ENCODE measurements around the gene ATP5F1D.

ATP5F1D gene

DNA sequence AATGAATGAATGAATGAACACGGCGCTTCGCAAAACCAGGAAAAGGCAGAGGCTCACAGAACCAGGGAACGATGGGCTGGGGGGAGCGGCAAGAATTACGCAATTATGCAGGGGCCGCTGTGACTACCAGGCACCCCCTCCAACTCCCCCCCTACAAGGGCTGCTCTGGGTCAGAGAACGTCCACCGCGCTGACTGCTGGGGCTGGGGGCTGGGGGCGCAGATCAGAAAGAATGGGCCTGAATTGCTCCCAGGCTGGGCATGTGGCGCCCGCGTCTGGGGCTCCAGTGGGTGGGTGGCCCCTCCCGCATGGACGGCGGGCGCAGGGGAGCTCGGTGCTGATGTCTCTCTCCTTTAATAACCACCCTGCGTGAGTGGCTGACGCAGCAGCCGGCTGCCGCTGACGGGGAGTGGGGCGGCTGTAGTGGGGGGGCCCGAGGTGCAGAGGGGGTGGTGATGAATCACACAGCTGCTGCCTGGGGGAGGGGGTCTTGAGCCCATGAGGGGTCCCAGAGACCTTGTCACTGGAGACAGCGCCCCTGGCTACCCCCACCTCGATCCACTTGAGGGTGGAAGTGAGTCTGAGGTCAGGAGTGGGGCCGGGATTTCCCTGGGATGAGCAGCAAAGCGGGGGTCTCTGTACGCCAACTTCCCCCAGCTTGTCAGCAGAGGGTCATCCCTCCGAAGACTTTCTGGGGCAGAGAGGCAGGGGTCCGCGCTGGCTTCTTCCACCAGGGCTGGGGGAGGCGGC is 26.1 kb downstream of the ATP5F1D start:
- no peak overlapping the region for H3K27ac Mint-ChIP-seq
- H3K4me1 Mint-ChIP-seq: peaks cover 73% of the 10 kb centered on the region
- peak; percentile 42 for DNase-seq
- peak overlapping the region; percentile 53 for H3K4me3 Mint-ChIP-seq
- H3K9me3 Mint-ChIP-seq: no peaks in the 10 kb centered on the region
- H3K27me3 Mint-ChIP-seq: peaks cover 9% of the 10 kb centered on the region
- CTCF ChIA-PET: interaction anchor here (1.3 to 6.5 kb wide), 4 partner anchors 11 to 241 kb away, joined by 3 to 295 read pairs (median 18); partner anchors contain the start of genes ATP5F1D and CNN2
- peaks cover 28% of the 10 kb centered on the region for H3K36me3 Mint-ChIP-seq

DNA sequence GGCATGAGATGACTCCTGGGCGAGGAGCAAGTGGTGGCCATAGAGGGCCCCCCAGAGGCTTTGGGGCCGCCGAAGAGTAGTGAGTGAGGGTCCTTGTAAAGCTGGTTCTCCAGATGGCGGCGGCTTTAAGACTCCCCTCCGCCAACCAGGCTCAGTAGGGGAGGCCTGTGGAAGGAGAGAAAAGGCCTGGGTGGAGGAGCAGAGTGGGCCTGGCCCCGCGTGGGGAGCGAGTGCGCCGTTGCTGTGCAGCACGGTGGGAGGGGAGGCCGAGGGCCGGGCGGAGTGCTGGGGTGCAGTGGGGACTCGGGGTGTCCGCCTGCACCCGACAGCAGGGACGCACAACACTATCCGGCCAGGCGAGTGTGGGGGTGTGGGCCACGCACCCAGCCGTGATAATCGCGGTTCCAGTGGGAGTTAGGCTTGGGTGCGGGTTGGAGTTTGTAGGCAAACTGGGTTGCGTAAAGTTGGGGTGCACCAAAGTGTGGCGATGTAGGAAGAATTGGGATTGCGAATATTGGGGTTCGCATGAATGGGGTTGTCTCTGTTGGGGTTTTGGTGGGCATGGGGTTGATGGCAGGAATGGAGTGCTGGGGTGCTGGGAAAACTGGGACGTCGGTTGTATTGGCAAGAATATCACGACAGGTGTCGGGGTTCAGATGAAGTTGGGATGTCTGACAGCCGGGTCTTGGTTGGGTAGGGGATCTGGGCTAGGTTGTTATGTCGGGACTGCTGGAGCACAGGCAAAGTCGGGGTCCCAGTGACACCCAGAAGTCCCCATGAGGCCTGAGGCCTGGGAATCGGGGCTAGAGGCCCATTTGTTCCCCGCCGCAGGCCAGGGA is 26.9 kb downstream of the ATP5F1D start:
- CTCF ChIA-PET: interaction anchor here (1.5 to 6.5 kb wide), 3 partner anchors 11 to 25 kb away, joined by 5 to 295 read pairs (median 17); partner anchors contain the start of gene ATP5F1D
- Mint-ChIP-seq H3K27me3 (peaks cover 9% of the 10 kb centered on the region), H3K36me3 (peaks cover 34% of the 10 kb centered on the region), H3K4me1 (peaks cover 70% of the 10 kb centered on the region), H3K9me3 (no peaks in the 10 kb centered on the region), H3K27ac (peak overlapping the region; percentile 90), H3K4me3 (peak overlapping the region; percentile 74)
- DNase-seq: no peak

DNA sequence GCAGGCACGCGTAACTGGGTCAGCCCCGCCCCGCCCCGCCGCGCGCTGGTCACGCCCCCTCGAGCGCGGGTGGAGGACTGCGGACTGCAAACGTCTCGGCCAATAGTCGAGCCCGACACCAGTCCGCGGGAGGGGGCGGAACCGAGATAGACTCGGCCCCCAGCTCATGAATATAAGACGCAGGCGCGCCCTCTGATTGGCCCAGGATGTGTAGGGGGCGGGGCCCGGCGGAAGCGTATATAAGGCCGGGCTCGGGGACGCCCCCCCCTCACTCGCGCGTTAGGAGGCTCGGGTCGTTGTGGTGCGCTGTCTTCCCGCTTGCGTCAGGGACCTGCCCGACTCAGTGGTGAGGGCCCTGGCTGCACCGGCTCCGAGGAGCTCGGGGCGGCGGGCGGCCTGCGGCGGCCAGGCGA is 27.5 kb downstream of the ATP5F1D start, which contains the start of gene CIRBP:
CIRBP (plus strand) TSS at position 268 of the 413 bp plus-strand sequence. CDS start 1,602 bp downstream, outside the sequence.
- H3K9me3 Mint-ChIP-seq: no peaks in the 10 kb centered on the region
- H3K27ac Mint-ChIP-seq: peak within 1 kb of the TSS; percentile 90
- CTCF ChIA-PET: interaction anchor here (1.5 to 6.5 kb wide), 2 partner anchors 20 to 25 kb away, joined by 5 to 295 read pairs; partner anchors contain the start of gene ATP5F1D
- peaks cover 9% of the 10 kb centered on the region for H3K27me3 Mint-ChIP-seq
- H3K36me3 Mint-ChIP-seq: peaks cover 40% of the 10 kb centered on the region
- peak within 1 kb of the TSS; percentile 87 for H3K4me3 Mint-ChIP-seq
- DNase-seq: peak; percentile 100
- peaks cover 71% of the 10 kb centered on the region for H3K4me1 Mint-ChIP-seq

GRCh38 chr19:1269478-1270212 is 28.1 kb downstream of the ATP5F1D start:
- Mint-ChIP-seq H3K27ac (peak overlapping the region; percentile 86), H3K4me1 (peaks cover 73% of the 10 kb centered on the region), H3K27me3 (peaks cover 9% of the 10 kb centered on the region), H3K9me3 (no peaks in the 10 kb centered on the region), H3K36me3 (peaks cover 41% of the 10 kb centered on the region), H3K4me3 (peak overlapping the region; percentile 87)
- peak; percentile 90 for DNase-seq
- CTCF ChIA-PET: interaction anchor here (1.5 to 6.5 kb wide), 2 partner anchors 21 to 26 kb away, joined by 5 to 295 read pairs; partner anchors contain the start of gene ATP5F1D

DNA sequence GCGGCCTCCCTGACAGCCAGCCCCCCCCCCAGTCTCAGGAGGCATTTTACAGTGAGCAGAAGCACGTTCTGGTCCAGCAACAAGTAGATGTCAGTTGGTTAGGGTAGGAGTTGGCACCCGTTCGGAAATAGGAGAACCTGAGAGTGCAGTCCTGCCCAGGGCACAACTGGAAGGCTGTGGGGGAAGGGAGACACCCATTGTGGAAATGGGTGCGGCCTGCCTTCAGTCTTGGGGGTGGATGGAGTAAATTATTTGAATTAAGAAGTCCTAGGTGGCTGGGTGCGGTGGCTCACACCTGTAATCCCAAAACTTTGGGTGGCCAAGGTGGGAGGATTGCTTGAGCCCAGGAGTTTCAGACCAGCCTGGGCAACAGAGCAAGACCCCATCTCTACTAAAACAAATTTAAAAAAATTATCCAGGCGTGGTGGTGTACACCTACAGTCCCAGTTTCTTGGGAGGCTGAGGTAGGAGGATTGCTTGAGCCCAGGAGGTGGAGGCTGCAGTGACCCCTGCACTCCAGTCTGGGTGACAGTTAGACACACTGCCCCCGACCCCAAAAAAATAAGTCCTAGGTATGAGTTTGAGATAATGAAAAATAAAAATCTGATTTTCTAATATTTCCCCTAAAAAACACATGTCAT is 28.8 kb downstream of the ATP5F1D start:
- no peaks in the 10 kb centered on the region for H3K9me3 Mint-ChIP-seq

DNA sequence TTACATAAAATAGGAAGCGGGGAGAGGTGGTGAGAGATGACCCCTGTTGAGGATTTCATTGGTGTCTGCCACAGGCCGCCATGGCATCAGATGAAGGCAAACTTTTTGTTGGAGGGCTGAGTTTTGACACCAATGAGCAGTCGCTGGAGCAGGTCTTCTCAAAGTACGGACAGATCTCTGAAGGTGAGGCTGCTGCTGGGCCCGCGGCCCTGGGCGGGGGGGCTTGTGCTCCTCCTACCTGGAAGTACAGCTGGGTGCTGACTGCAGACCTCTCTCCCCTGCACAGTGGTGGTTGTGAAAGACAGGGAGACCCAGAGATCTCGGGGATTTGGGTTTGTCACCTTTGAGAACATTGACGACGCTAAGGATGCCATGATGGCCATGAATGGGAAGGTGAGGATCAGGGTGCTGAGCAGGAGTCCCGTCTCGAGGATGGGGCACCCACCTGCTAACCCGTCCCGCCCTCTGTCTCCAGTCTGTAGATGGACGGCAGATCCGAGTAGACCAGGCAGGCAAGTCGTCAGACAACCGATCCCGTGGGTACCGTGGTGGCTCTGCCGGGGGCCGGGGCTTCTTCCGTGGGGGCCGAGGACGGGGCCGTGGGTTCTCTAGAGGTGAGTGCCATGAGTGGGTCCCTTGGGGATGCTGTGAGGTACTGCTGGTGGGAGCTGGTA is 29.4 kb downstream of the ATP5F1D start:
- Mint-ChIP-seq H3K4me1 (peaks cover 64% of the 10 kb centered on the region), H3K27me3 (peaks cover 9% of the 10 kb centered on the region), H3K27ac (peak overlapping the region; percentile 86), H3K4me3 (peak overlapping the region; percentile 87), H3K9me3 (no peaks in the 10 kb centered on the region), H3K36me3 (peaks cover 42% of the 10 kb centered on the region)
- no peak for DNase-seq
- CTCF ChIA-PET: interaction anchor here (5.3 kb wide), 1 partner anchor 27 kb away, joined by 31 read pairs; no protein-coding TSS in a partner anchor

More for the DNA sequence above, 28.8 kb downstream of the ATP5F1D start:
- DNase-seq: no peak
- Mint-ChIP-seq H3K36me3 (peaks cover 42% of the 10 kb centered on the region), H3K4me1 (peaks cover 69% of the 10 kb centered on the region), H3K27me3 (peaks cover 9% of the 10 kb centered on the region), H3K27ac (peak overlapping the region; percentile 86), H3K4me3 (peak overlapping the region; percentile 87)
- CTCF ChIA-PET: no interaction called here

DNA sequence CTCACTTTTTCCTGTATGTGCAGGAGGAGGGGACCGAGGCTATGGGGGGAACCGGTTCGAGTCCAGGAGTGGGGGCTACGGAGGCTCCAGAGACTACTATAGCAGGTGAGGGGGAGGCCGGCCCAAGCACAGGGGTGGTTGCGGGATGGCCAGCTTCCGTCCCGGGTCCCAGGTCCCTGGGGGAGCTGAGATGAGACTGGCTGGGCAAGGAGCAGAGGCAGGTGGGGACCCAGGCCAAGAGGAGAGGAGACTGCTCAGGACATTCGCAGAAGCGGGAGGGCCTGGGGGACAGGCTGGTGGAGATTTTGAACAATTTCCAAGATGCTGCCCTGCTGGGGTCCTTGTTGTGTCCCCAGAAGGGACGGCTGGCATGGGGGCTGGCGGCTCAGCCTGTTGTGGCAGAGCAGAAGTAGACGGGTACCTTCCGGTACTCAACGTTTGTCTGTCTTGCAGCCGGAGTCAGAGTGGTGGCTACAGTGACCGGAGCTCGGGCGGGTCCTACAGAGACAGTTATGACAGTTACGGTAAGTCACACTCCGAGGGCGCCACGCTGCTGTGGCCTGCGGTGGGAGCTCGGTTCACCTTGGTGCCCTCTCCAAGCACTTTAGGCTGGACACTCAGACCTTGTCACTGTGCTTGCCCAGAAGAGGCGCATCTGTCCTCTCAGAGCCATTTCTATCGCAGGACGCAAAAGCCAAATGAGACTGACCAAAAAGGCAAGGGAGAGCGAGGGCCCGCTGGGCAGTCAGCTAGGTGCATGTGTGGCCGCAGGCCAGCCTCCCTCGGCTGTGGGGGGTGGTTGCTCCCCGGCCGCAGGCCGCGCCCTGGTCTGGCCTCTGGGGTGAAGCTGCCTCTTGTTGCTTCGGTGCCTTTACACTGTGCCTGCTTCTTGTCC is 30.2 kb downstream of the ATP5F1D start:
- Mint-ChIP-seq H3K27ac (peak overlapping the region; percentile 55), H3K36me3 (peaks cover 46% of the 10 kb centered on the region), H3K9me3 (no peaks in the 10 kb centered on the region), H3K27me3 (peaks cover 9% of the 10 kb centered on the region), H3K4me3 (peak overlapping the region; percentile 87), H3K4me1 (peaks cover 66% of the 10 kb centered on the region)
- CTCF ChIA-PET: interaction anchor here (5.3 kb wide), 1 partner anchor 28 kb away, joined by 31 read pairs; no protein-coding TSS in a partner anchor
- DNase-seq: no peak

GRCh38 chr19:1272423-1273262 is 31.1 kb downstream of the ATP5F1D start:
- DNase-seq: no peak
- CTCF ChIA-PET: interaction anchor here (5.3 kb wide), 1 partner anchor 28 kb away, joined by 31 read pairs; no protein-coding TSS in a partner anchor
- peak overlapping the region; percentile 68 for H3K27ac Mint-ChIP-seq
- H3K4me3 Mint-ChIP-seq: peak overlapping the region; percentile 37
- H3K27me3 Mint-ChIP-seq: peaks cover 2% of the 10 kb centered on the region
- H3K9me3 Mint-ChIP-seq: no peaks in the 10 kb centered on the region
- H3K36me3 Mint-ChIP-seq: peaks cover 48% of the 10 kb centered on the region
- H3K4me1 Mint-ChIP-seq: peaks cover 64% of the 10 kb centered on the region

- H3K27ac Mint-ChIP-seq: peak overlapping the region; percentile 81
- peaks cover 52% of the 10 kb centered on the region for H3K36me3 Mint-ChIP-seq
Observed at GRCh38 chr19:1273263-1274041, 31.9 kb downstream of the ATP5F1D start.

DNA sequence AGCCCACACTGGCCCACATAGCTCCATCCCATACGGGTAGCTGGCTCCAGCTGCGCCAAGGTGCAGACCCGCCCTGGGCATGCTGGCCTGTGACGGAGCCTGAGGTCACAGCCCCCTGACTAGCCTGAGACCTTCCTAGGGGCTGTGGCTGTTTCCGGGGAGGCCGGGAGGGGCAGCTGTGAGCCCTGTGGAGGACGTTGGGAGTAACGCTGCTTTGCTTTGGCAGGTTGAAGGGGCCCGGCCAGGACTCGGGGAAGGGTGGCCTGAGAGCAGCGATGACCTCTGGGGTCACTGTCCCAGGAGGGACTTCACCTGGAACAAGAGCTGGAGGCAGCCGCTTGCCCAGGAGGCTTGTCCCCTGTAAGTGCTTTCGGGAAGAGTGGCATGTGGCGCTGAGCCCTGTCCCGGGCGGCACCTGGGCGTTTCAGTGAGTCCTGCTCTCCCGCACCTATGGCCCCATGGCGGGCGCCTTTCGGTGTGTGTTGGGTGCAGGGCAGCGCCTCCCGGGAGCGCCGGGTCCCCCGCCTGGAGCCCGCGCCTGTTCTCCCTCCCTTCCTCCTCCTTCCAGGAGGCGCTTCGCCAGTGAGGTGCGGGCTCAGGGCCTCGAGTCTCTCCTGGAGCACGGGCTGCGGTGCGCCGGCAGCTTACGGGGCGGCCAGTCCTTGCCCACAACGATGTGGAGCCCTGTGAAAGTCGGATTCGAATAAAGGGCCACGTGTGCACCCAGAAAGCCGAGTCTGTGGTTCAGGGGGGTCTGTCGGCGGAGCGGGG is 32.7 kb downstream of the ATP5F1D start:
- no peak for DNase-seq
- CTCF ChIA-PET: interaction anchor here (5.3 kb wide), 1 partner anchor 30 kb away, joined by 31 read pairs; no protein-coding TSS in a partner anchor
- Mint-ChIP-seq H3K4me3 (peak overlapping the region; percentile 43), H3K27ac (peak overlapping the region; percentile 83), H3K4me1 (peaks cover 57% of the 10 kb centered on the region), H3K36me3 (peaks cover 54% of the 10 kb centered on the region), H3K9me3 (no peaks in the 10 kb centered on the region), H3K27me3 (no peaks in the 10 kb centered on the region)

More at GRCh38 chr19:1273263-1274041, 31.9 kb downstream of the ATP5F1D start:
- Mint-ChIP-seq H3K4me3 (peak overlapping the region; percentile 37), H3K27me3 (no peaks in the 10 kb centered on the region), H3K4me1 (peaks cover 63% of the 10 kb centered on the region), H3K9me3 (no peaks in the 10 kb centered on the region)
- CTCF ChIA-PET: interaction anchor here (5.3 kb wide), 1 partner anchor 29 kb away, joined by 31 read pairs; no protein-coding TSS in a partner anchor
- DNase-seq: no peak

Measured in activated naive CD4-positive, alpha-beta T cell treated with anti-CD3 and anti-CD28 coated beads, Interleukin-2, amount 10 ng/mL, durations not matched to agents 7 days and 5 days (primary cell).